ENCODE results near the gene ZNF622. TPM values are rescaled to one million over a fixed set of nuclear protein-coding genes. Genes with fewer than 3 reads are reported as not detected.

ZNF622 gene
- total and polyA plus RNA-seq, 10 of the 15 experiments (the other 5 are each of a cell fraction or from before 2014, with no cell fraction given) = 9.0 to 60.3 (median 31.0) TPM

- no peak for DNase-seq (ENCODE audit: low read depth, low spot score)
- no peak for FAIRE-seq
- POLR2A ChIA-PET = no interaction called here
- Histone ChIP-seq H3K27ac (ENCODE audit: control insufficient read depth, insufficient read depth) (no peak overlapping the region), H3K9me3 (replicated peaks; ENCODE audit: control insufficient read depth, insufficient read depth, low read length) (no peaks in the 10 kb centered on the region), H3K27me3 (replicated peaks in 1 of 2; ENCODE audit: control insufficient read depth in 2 of 2, insufficient read depth in 2 of 2, low read length in 1 of 2) (no peaks in the 10 kb centered on the region), H3K4me3 (no peak overlapping the region), H3K79me2 (ENCODE audit: control insufficient read depth, insufficient read depth, low read length) (peaks cover 3% of the 10 kb centered on the region), H3K4me2 (ENCODE audit: control insufficient read depth, insufficient read depth) (no peak overlapping the region), H4K20me1 (ENCODE audit: control insufficient read depth, insufficient read depth) (no peaks in the 10 kb centered on the region), H2AFZ (ENCODE audit: control insufficient read depth, low read depth, low read length) (no peak overlapping the region), H3K36me3 (ENCODE audit: control insufficient read depth in 2 of 2, insufficient read depth in 2 of 2, low read length in 1 of 2) (peaks cover 9 to 33% of the 10 kb centered on the region in 2 experiments), H3K9ac (ENCODE audit: control insufficient read depth, insufficient read depth, low read length) (no peak overlapping the region), H3K4me1 (ENCODE audit: control insufficient read depth, insufficient read depth, low read length) (no peaks in the 10 kb centered on the region)
- SMC1A ChIA-PET (ENCODE audit: uncharacterized antibody, unreplicated experiment) = no interaction called here
- no peak; the same call in 2 of the 3 replicates for ATAC-seq
- in situ Hi-C loops (cut with MboI) (loop anchor here (25.0 kb wide), 1 partner anchor 1738 kb away; no protein-coding TSS in a partner anchor), intact Hi-C loops (cut with micrococcal nuclease; ENCODE audit: unreplicated experiment) (no loop called here)
- BruUV-seq (replicated peaks) = no TSS peak
- WGBS (ENCODE audit: insufficient coverage, insufficient replicate concordance, low lambda C conversion rate, missing lambda C conversion rate) = 45% methylated on average over 2 of the region's 2 CpGs
- RAD21 ChIA-PET (ENCODE audit: unreplicated experiment) = no interaction called here
- CTCF ChIA-PET = interaction anchor here (0.8 kb wide), 1 partner anchor 289 kb away, joined by 5 read pairs; no protein-coding TSS in a partner anchor
- no peak for TF ChIP-seq CHD4 (IDR thresholded peaks at IDR 0.05)
- no peak for TF ChIP-seq JUNB (IDR thresholded peaks at IDR 0.05)
- TF ChIP-seq SPI1 (IDR thresholded peaks at IDR 0.05; ENCODE audit: borderline replicate concordance, insufficient read depth, low read depth, low read length) = no peak
Observed at GRCh38 chr5:16450163-16450562, 15.4 kb downstream of the ZNF622 start.

- RAD21 ChIA-PET (ENCODE audit: unreplicated experiment) = no interaction called here
- WGBS (ENCODE audit: insufficient coverage, insufficient replicate concordance, low lambda C conversion rate, missing lambda C conversion rate) = 99% methylated on average over 5 of the region's 5 CpGs
Observed at GRCh38 chr5:16446993-16447392, 18.6 kb downstream of the ZNF622 start.

More at GRCh38 chr5:16446993-16447392, 18.6 kb downstream of the ZNF622 start:
- Histone ChIP-seq H3K36me3 (ENCODE audit: control insufficient read depth in 2 of 2, insufficient read depth in 2 of 2, low read length in 1 of 2) (peaks cover 5 to 27% of the 10 kb centered on the region in 2 experiments), H3K27me3 (replicated peaks in 1 of 2; ENCODE audit: control insufficient read depth in 2 of 2, insufficient read depth in 2 of 2, low read length in 1 of 2) (no peaks in the 10 kb centered on the region), H4K20me1 (ENCODE audit: control insufficient read depth, insufficient read depth) (no peaks in the 10 kb centered on the region), H3K9me3 (replicated peaks; ENCODE audit: control insufficient read depth, insufficient read depth, low read length) (no peaks in the 10 kb centered on the region), H3K4me2 (ENCODE audit: control insufficient read depth, insufficient read depth) (no peak overlapping the region), H3K9ac (ENCODE audit: control insufficient read depth, insufficient read depth, low read length) (no peak overlapping the region), H3K4me3 (no peak overlapping the region), H3K79me2 (ENCODE audit: control insufficient read depth, insufficient read depth, low read length) (no peaks in the 10 kb centered on the region), H2AFZ (ENCODE audit: control insufficient read depth, low read depth, low read length) (no peak overlapping the region), H3K27ac (ENCODE audit: control insufficient read depth, insufficient read depth) (no peak overlapping the region), H3K4me1 (ENCODE audit: control insufficient read depth, insufficient read depth, low read length) (no peaks in the 10 kb centered on the region)
- CTCF ChIA-PET = interaction anchor here (0.7 to 2.0 kb wide), 4 partner anchors 9 to 1965 kb away, joined by 3 to 18 read pairs (median 8); no protein-coding TSS in a partner anchor
- in situ Hi-C loops (cut with MboI) = no loop called here
- TF ChIP-seq ZNF207 (IDR thresholded peaks at IDR 0.05; ENCODE audit: borderline replicate concordance) (no peak), SMARCA5 (IDR thresholded peaks at IDR 0.05) (no peak), TARDBP (IDR thresholded peaks at IDR 0.05; ENCODE audit: borderline replicate concordance) (no peak), USF1 (IDR thresholded peaks at IDR 0.05; ENCODE audit: borderline replicate concordance, extremely low read length, insufficient read depth, low read depth, low read length) (peak; percentile 34)
- no TSS peak for BruUV-seq (replicated peaks)
- SMC1A ChIA-PET (ENCODE audit: uncharacterized antibody, unreplicated experiment) = no interaction called here
- FAIRE-seq = no peak
- DNase-seq (ENCODE audit: low read depth, low spot score) = no peak
- no peak for ATAC-seq
- POLR2A ChIA-PET = interaction anchor here (1.1 kb wide), 1 partner anchor 12 kb away, joined by 3 read pairs; no protein-coding TSS in a partner anchor
- intact Hi-C loops (cut with micrococcal nuclease; ENCODE audit: unreplicated experiment) = no loop called here

Measured in GM12878 (cell line).